HL-60 (cell line): ENCODE data around the gene ABCG2.

ENCODE experiments used
- DNase-seq, 2 experiments: peaks; one replicate each; pipeline ENCODE4 v3.0.0-alpha.2; 2010 to 2020; ENCODE audit warnings: low read depth in 1 of 2, low spot score in 1 of 2
- H3K27ac ChIP-seq: fragments of 250-450 bp; sonication (Bioruptor Pico); replicated peaks from 2 replicates; pipeline ENCODE4 v1.5.1; 2020; ENCODE audit warnings: mild to moderate bottlenecking, moderate library complexity
- H3K27me3 ChIP-seq: fragments of 250-450 bp; sonication (Bioruptor Pico); 2 replicates; pipeline ENCODE4 v1.5.1; 2021; ENCODE audit warnings: mild to moderate bottlenecking, moderate library complexity; ENCODE audit not compliant: insufficient read depth, poor library complexity, severe bottlenecking
- H3K4me3 ChIP-seq: replicated peaks from 2 replicates; pipeline ENCODE4 v1.5.1; 2011; ENCODE audit warnings: mild to moderate bottlenecking, control low read depth, low read length; ENCODE audit not compliant: insufficient read depth
- GABPA ChIP-seq: IDR thresholded peaks from 2 replicates; pipeline ENCODE4 v1.6.1; 2012; ENCODE audit warnings: low read depth
- POLR2AphosphoS5 ChIP-seq: IDR thresholded peaks from 2 replicates; pipeline ENCODE4 v1.6.1; 2012; ENCODE audit warnings: low read depth
- SPI1 ChIP-seq: IDR thresholded peaks from 2 replicates; pipeline ENCODE4 v1.6.1; 2012; ENCODE audit warnings: low read depth, mild to moderate bottlenecking, borderline replicate concordance
- TF ChIP-seq, protein P1 (sequence below): IDR thresholded peaks from 2 replicates; pipeline ENCODE4 v1.6.1; 2012; ENCODE audit warnings: low read depth; ENCODE audit not compliant: insufficient replicate concordance
- TF ChIP-seq, protein P2 (sequence below): IDR thresholded peaks from one replicate; pipeline ENCODE4 v1.5.1; 2011; ENCODE audit warnings: low read length, control low read depth, inconsistent platforms; ENCODE audit not compliant: insufficient read depth

The ABCG2 gene

DNA sequence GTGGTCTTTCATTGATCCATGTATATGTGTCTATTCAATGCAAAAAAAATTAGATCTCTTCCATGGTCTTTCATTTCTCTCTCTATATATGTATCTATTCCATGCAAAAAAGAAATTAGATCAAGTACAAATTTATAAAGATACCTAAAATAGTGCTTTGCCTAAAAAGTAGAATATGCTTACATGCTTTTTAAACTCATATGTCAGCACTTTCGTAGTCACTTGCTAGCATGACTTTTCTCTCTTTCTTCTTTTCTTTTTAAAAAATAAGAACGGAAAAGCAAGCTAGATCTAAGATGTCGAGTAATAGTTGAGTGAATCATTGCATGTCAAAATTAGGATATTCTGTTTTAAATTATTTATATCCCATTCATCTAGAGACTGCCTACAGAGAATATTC, 100.1 kb downstream of the ABCG2 start:
- DNase-seq, result no peak
- no peak for TF ChIP-seq POLR2AphosphoS5
- TF ChIP-seq, protein P1, sequence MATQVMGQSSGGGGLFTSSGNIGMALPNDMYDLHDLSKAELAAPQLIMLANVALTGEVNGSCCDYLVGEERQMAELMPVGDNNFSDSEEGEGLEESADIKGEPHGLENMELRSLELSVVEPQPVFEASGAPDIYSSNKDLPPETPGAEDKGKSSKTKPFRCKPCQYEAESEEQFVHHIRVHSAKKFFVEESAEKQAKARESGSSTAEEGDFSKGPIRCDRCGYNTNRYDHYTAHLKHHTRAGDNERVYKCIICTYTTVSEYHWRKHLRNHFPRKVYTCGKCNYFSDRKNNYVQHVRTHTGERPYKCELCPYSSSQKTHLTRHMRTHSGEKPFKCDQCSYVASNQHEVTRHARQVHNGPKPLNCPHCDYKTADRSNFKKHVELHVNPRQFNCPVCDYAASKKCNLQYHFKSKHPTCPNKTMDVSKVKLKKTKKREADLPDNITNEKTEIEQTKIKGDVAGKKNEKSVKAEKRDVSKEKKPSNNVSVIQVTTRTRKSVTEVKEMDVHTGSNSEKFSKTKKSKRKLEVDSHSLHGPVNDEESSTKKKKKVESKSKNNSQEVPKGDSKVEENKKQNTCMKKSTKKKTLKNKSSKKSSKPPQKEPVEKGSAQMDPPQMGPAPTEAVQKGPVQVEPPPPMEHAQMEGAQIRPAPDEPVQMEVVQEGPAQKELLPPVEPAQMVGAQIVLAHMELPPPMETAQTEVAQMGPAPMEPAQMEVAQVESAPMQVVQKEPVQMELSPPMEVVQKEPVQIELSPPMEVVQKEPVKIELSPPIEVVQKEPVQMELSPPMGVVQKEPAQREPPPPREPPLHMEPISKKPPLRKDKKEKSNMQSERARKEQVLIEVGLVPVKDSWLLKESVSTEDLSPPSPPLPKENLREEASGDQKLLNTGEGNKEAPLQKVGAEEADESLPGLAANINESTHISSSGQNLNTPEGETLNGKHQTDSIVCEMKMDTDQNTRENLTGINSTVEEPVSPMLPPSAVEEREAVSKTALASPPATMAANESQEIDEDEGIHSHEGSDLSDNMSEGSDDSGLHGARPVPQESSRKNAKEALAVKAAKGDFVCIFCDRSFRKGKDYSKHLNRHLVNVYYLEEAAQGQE, result no peak
- TF ChIP-seq, protein P2, sequence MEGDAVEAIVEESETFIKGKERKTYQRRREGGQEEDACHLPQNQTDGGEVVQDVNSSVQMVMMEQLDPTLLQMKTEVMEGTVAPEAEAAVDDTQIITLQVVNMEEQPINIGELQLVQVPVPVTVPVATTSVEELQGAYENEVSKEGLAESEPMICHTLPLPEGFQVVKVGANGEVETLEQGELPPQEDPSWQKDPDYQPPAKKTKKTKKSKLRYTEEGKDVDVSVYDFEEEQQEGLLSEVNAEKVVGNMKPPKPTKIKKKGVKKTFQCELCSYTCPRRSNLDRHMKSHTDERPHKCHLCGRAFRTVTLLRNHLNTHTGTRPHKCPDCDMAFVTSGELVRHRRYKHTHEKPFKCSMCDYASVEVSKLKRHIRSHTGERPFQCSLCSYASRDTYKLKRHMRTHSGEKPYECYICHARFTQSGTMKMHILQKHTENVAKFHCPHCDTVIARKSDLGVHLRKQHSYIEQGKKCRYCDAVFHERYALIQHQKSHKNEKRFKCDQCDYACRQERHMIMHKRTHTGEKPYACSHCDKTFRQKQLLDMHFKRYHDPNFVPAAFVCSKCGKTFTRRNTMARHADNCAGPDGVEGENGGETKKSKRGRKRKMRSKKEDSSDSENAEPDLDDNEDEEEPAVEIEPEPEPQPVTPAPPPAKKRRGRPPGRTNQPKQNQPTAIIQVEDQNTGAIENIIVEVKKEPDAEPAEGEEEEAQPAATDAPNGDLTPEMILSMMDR, result no peak
- TF ChIP-seq SPI1, result no peak
- TF ChIP-seq GABPA, result no peak
- Histone ChIP-seq H3K27me3 (no peaks in the 10 kb centered on the region), H3K4me3 (no peak overlapping the region), H3K27ac (no peak overlapping the region)

DNA sequence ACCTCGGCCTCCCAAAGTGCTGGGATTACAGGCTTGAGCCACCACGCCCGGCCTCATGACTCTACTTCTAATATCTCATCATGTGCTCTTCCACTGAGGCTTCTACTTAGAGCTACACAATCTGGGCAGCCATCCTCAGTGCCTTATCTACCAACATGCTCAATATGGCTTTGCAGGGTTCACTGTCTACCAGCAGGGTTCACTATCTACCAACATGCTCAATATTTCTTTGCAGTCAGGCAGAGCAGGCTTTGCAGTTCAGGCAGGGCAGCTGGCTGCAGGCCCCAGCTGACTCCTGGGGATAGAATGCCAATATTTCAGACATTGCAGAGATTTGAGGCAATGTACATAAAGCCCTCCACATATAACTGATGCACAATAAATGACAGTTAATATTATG, 103.5 kb downstream of the ABCG2 start:
- peak in 1 of 2 experiments; percentile 24 for DNase-seq
- TF ChIP-seq, protein P2, result peak; percentile 5
- TF ChIP-seq POLR2AphosphoS5, result no peak
- no peak overlapping the region for H3K27ac ChIP-seq
- no peaks in the 10 kb centered on the region for H3K27me3 ChIP-seq
- no peak overlapping the region for H3K4me3 ChIP-seq

DNA sequence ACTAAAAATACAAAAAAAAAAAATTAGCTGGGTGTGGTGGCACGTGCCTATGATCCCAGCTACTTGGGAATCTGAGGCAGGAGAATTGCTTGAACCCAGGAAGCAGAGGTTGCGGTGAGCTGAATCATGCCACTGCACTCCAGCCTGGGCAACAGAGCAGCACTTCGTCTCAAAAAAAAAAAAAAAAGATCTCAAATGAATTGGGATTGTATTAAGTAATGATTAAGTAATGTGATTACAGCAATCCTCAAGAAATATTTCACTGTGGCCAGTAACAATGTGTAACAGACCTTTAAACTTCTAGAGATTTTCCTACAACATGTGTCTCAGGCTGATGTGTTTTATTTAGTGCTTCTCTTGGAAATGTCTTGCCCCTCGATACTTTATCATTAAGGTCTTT, 104.2 kb downstream of the ABCG2 start:
- no peaks in the 10 kb centered on the region for H3K27me3 ChIP-seq
- DNase-seq, result no peak
- no peak for TF ChIP-seq POLR2AphosphoS5
- TF ChIP-seq GABPA, result no peak
- TF ChIP-seq SPI1, result no peak
- TF ChIP-seq, protein P2, result no peak
- TF ChIP-seq, protein P1, result no peak

DNA sequence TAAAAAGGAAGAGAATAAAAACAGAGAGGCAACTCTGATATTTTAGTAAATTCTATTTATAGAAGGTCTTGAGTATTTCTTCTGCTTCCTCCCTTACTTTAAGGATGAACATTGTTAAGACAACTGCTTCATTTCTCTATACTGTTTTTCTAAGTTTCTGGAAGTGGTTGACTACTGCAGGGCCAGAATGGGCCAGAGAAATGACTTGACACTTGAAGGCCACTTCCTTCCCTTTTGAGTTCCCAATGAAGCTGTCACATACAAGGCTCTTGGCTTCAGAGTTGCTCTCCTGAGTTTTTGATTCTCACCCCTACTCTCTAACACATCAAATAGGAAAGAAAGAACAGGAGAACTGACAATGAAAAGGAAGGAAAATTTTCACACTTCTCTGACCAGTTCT, 113.4 kb downstream of the ABCG2 start:
- H3K27me3 ChIP-seq, result no peaks in the 10 kb centered on the region
- no peak overlapping the region for H3K27ac ChIP-seq
- H3K4me3 ChIP-seq, result no peak overlapping the region
- no peak for DNase-seq
- peak; percentile 3; the same call in 1 of the 2 replicates for TF ChIP-seq SPI1
- TF ChIP-seq, protein P2, result no peak
- no peak for TF ChIP-seq GABPA
- TF ChIP-seq, protein P1, result no peak

More for the DNA sequence above, 104.2 kb downstream of the ABCG2 start:
- H3K4me3 ChIP-seq, result no peak overlapping the region
- no peak overlapping the region for H3K27ac ChIP-seq
